ENCODE measurements around the gene LAMP2. TPM values are rescaled to one million over a fixed set of nuclear protein-coding genes. Genes with fewer than 3 reads are reported as not detected.

The LAMP2 gene
- total and polyA plus RNA-seq, 2 experiments from 2014 or later = 175 to 275 TPM

DNA sequence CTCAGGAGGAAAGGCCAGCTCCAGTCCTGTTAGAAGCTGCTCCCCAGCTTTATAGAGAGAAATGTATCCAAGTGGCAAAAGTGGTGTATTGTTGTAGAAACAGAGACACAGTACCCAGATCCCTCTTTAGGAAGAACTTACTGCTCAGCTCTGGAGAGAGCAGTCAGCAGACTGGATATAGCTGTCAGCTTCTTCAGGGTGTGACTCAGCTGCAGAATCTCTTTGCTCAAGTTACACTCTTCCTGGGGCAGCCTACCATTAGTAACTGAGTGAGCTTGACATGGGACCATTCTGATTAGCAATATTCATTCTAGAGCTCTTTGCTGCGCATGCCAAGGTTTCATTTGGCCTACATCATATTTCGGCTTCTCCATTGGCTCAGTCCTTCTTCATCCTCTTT, 66.7 kb downstream of the LAMP2 start:
- H3K4me1 ChIP-seq (ENCODE audit: insufficient read depth) = no peaks in the 10 kb centered on the region
- in situ Hi-C loops (cut with MboI) = no loop called here
- no peak overlapping the region for H3K4me2 ChIP-seq (ENCODE audit: unreplicated experiment)
- H3F3A ChIP-seq (ENCODE audit: insufficient read depth) = no peaks in the 10 kb centered on the region
- TF ChIP-seq EZH2 (IDR thresholded peaks at IDR 0.05; ENCODE audit: insufficient read depth, poor library complexity, severe bottlenecking) = no peak
- no peak for TF ChIP-seq EZH2phosphoT487 (IDR thresholded peaks at IDR 0.05; ENCODE audit: insufficient read depth, low read depth)
- WGBS, 2 experiments (ENCODE audit: low coverage in 1 of 2, low lambda C conversion rate in 2 of 2, missing lambda C conversion rate in 2 of 2) = 71 to 93% methylated on average over 2 of the region's 2 CpGs
- H3K27ac ChIP-seq = no peak overlapping the region
- no peaks in the 10 kb centered on the region for H3K27me3 ChIP-seq (replicated peaks; ENCODE audit: insufficient read depth)
- DNase-seq = no peak
- H3K9me2 ChIP-seq (ENCODE audit: insufficient read depth) = no peaks in the 10 kb centered on the region
- no peaks in the 10 kb centered on the region for H3K9me3 ChIP-seq (ENCODE audit: low read depth)
- H3K36me3 ChIP-seq (ENCODE audit: low read depth) = no peaks in the 10 kb centered on the region
- H3K9ac ChIP-seq = no peak overlapping the region
- no peaks in the 10 kb centered on the region for H4K20me1 ChIP-seq (ENCODE audit: insufficient read depth)
- no peak overlapping the region for H3K4me3 ChIP-seq
- H2AFZ ChIP-seq = no peak overlapping the region
- no peaks in the 10 kb centered on the region for H3K79me2 ChIP-seq (ENCODE audit: insufficient read depth)

DNA sequence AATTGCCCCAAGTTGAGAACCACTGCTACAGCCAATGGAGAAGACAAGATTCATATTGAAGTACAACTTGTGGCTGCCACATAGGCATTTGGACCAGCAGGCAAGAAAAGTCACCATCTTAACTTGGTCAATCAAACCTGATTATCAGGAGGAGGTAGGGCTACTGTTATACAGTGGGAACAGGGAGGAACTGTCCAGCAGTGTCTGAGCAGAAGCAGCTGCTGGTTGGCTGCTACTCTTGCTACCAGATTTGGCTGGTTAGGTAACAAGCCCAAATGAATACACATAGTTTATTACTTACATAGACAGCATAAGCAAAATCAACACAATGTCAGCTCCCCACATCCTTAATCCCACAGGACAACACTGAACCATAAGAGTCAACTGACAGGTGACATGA, 67.8 kb downstream of the LAMP2 start:
- Histone ChIP-seq H3K9me2 (ENCODE audit: insufficient read depth) (no peaks in the 10 kb centered on the region), H3K36me3 (ENCODE audit: low read depth) (no peaks in the 10 kb centered on the region), H3K27ac (no peak overlapping the region), H3K27me3 (replicated peaks; ENCODE audit: insufficient read depth) (no peaks in the 10 kb centered on the region), H3K9ac (no peak overlapping the region), H2AFZ (no peak overlapping the region), H3K4me1 (ENCODE audit: insufficient read depth) (no peaks in the 10 kb centered on the region), H4K20me1 (ENCODE audit: insufficient read depth) (no peaks in the 10 kb centered on the region), H3K4me2 (ENCODE audit: unreplicated experiment) (no peak overlapping the region), H3F3A (ENCODE audit: insufficient read depth) (no peaks in the 10 kb centered on the region), H3K79me2 (ENCODE audit: insufficient read depth) (no peaks in the 10 kb centered on the region), H3K4me3 (no peak overlapping the region), H3K9me3 (ENCODE audit: low read depth) (no peaks in the 10 kb centered on the region)
- in situ Hi-C loops (cut with MboI) = no loop called here
- no peak for DNase-seq
- no peak for TF ChIP-seq EZH2phosphoT487 (IDR thresholded peaks at IDR 0.05; ENCODE audit: insufficient read depth, low read depth)

- peak; percentile 15 for DNase-seq
- WGBS, 2 experiments (ENCODE audit: low coverage in 1 of 2, low lambda C conversion rate in 2 of 2, missing lambda C conversion rate in 2 of 2) = 0% methylated on average over 3 of the region's 3 CpGs
- in situ Hi-C loops (cut with MboI) = no loop called here
- Histone ChIP-seq H3K27ac (no peak overlapping the region), H4K20me1 (ENCODE audit: insufficient read depth) (no peaks in the 10 kb centered on the region), H2AFZ (no peak overlapping the region), H3K4me2 (ENCODE audit: unreplicated experiment) (no peak overlapping the region), H3K27me3 (replicated peaks; ENCODE audit: insufficient read depth) (no peaks in the 10 kb centered on the region), H3K79me2 (ENCODE audit: insufficient read depth) (no peaks in the 10 kb centered on the region), H3K4me3 (no peak overlapping the region), H3K9me2 (ENCODE audit: insufficient read depth) (no peaks in the 10 kb centered on the region), H3K36me3 (ENCODE audit: low read depth) (no peaks in the 10 kb centered on the region), H3F3A (ENCODE audit: insufficient read depth) (no peaks in the 10 kb centered on the region), H3K9ac (no peak overlapping the region), H3K9me3 (ENCODE audit: low read depth) (no peaks in the 10 kb centered on the region), H3K4me1 (ENCODE audit: insufficient read depth) (no peaks in the 10 kb centered on the region)
- no peak for TF ChIP-seq EZH2phosphoT487 (IDR thresholded peaks at IDR 0.05; ENCODE audit: insufficient read depth, low read depth)
Measured at GRCh38 chrX:120380699-120381098, 88.4 kb downstream of the LAMP2 start.

DNA sequence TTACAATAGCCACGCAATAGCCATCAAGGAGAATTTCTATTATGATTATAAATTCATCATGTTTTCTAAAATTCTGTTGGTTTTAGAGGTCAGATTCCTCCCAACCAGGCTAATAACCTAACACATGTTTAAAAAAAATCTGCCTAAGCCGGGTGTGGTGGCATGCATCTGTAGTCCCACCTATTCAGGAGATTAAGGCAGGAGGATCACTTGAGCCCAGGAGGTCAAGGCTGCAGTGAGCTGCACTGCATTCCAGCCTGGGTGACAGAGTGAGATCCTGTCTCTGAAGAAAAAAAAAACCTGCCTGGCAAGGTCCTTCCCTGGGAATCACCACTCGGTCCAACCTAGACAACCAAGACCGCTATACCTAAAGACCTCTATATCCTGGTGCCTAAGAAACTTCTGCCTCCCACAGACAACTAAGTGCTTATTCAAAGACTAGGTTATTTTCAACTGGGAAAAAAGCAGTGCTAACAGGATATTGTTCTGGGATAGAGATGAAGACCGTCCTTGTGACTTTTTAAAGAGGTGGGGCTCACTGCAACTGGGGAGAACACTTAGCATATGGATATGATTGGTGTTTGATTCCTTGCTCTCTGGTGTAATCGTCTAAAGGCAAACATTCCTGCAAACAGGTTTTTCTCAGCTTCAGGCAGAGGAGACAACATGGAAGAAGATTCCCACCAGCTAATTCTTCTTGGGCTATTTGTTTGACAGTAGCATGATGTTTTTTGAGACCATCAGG, 89.0 kb downstream of the LAMP2 start:
- Histone ChIP-seq H3K79me2 (ENCODE audit: insufficient read depth) (no peaks in the 10 kb centered on the region), H3K27ac (no peak overlapping the region), H3K9me2 (ENCODE audit: insufficient read depth) (no peaks in the 10 kb centered on the region), H3K4me1 (ENCODE audit: insufficient read depth) (no peaks in the 10 kb centered on the region), H3K27me3 (replicated peaks; ENCODE audit: insufficient read depth) (no peaks in the 10 kb centered on the region), H3K9me3 (ENCODE audit: low read depth) (no peaks in the 10 kb centered on the region), H3F3A (ENCODE audit: insufficient read depth) (no peaks in the 10 kb centered on the region), H3K4me3 (no peak overlapping the region), H3K9ac (no peak overlapping the region), H3K4me2 (ENCODE audit: unreplicated experiment) (no peak overlapping the region), H2AFZ (no peak overlapping the region), H3K36me3 (ENCODE audit: low read depth) (no peaks in the 10 kb centered on the region), H4K20me1 (ENCODE audit: insufficient read depth) (no peaks in the 10 kb centered on the region)
- 26 to 30% methylated on average over 5 to 6 of the region's 6 CpGs for WGBS, 2 experiments (ENCODE audit: low coverage in 1 of 2, low lambda C conversion rate in 2 of 2, missing lambda C conversion rate in 2 of 2)
- in situ Hi-C loops (cut with MboI) = no loop called here
- TF ChIP-seq EZH2 (IDR thresholded peaks at IDR 0.05; ENCODE audit: insufficient read depth, poor library complexity, severe bottlenecking) (no peak), EZH2phosphoT487 (IDR thresholded peaks at IDR 0.05; ENCODE audit: insufficient read depth, low read depth) (no peak)
- DNase-seq = no peak

DNA sequence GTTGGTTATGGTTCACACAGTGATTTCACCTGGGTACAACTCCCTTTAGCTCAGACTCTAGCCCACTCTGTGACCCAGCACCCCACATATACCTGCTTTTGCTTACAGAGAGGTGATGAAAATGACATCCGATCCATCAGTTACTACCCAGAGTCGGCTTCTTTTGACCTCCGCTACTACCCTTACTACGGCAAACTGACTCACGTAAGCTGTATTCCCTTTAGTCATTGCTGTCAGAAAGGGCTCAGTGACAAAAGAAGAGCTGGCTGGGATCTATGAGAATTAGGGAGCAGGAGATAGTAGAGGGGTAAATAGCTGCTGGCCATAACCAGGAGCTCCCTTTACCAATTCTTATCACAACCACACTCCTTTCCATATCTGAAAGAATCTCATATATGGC, 90.5 kb downstream of the LAMP2 start:
- no peak for TF ChIP-seq EZH2 (IDR thresholded peaks at IDR 0.05; ENCODE audit: insufficient read depth, poor library complexity, severe bottlenecking)
- TF ChIP-seq EZH2phosphoT487 (IDR thresholded peaks at IDR 0.05; ENCODE audit: insufficient read depth, low read depth) = no peak
- Histone ChIP-seq H3K4me3 (no peak overlapping the region), H3K36me3 (ENCODE audit: low read depth) (no peaks in the 10 kb centered on the region), H2AFZ (no peak overlapping the region), H3K4me2 (ENCODE audit: unreplicated experiment) (no peak overlapping the region), H4K20me1 (ENCODE audit: insufficient read depth) (no peaks in the 10 kb centered on the region), H3K27me3 (replicated peaks; ENCODE audit: insufficient read depth) (no peaks in the 10 kb centered on the region), H3K9me2 (ENCODE audit: insufficient read depth) (no peaks in the 10 kb centered on the region), H3K9me3 (ENCODE audit: low read depth) (no peaks in the 10 kb centered on the region), H3K27ac (no peak overlapping the region), H3F3A (ENCODE audit: insufficient read depth) (no peaks in the 10 kb centered on the region), H3K9ac (no peak overlapping the region), H3K79me2 (ENCODE audit: insufficient read depth) (no peaks in the 10 kb centered on the region), H3K4me1 (ENCODE audit: insufficient read depth) (no peaks in the 10 kb centered on the region)
- DNase-seq = no peak
- 92 to 96% methylated on average over 5 of the region's 5 CpGs for WGBS, 2 experiments (ENCODE audit: low coverage in 1 of 2, low lambda C conversion rate in 2 of 2, missing lambda C conversion rate in 2 of 2)
- in situ Hi-C loops (cut with MboI) = no loop called here

Small RNAs within 50 kb of the gene (small RNA-seq; reads per million reads assigned to genes)
- not detected for gene RNU7-37P (ENCODE audit: low read depth, low replicate concordance)

Other genes starting within 250 kb of the LAMP2 start
- gene ZBTB33, start 218.5 kb downstream of the LAMP2 start, total RNA-seq (2014; rRNA removed; shearing (Covaris generic)) = 11.5 and 11.6 TPM in 2 replicates
- gene ZBTB33, start 218.5 kb downstream of the LAMP2 start, polyA plus RNA-seq (2016; fragmentation: Nextera tagmentation; extraction: Ambion mirVana) = 8.3 and 8.5 TPM in 2 replicates
- not detected in 2 replicates for gene TMEM255A, start 157.8 kb downstream of the LAMP2 start, total RNA-seq (2014; rRNA removed; shearing (Covaris generic))
- gene TMEM255A, start 157.8 kb downstream of the LAMP2 start, polyA plus RNA-seq (2016; fragmentation: Nextera tagmentation; extraction: Ambion mirVana) = not detected in 2 replicates
- gene ATP1B4, start 107.2 kb downstream of the LAMP2 start, total RNA-seq (2014; rRNA removed; shearing (Covaris generic)) = not detected in 2 replicates
- not detected in 2 replicates for gene ATP1B4, start 107.2 kb downstream of the LAMP2 start, polyA plus RNA-seq (2016; fragmentation: Nextera tagmentation; extraction: Ambion mirVana)
- 158 and 169 TPM in 2 replicates for gene CUL4B, start 91.7 kb upstream of the LAMP2 start, total RNA-seq (2014; rRNA removed; shearing (Covaris generic))
- gene CUL4B, start 91.7 kb upstream of the LAMP2 start, polyA plus RNA-seq (2016; fragmentation: Nextera tagmentation; extraction: Ambion mirVana) = 153 and 158 TPM in 2 replicates
- gene MCTS1, start 134.8 kb upstream of the LAMP2 start, total RNA-seq (2014; rRNA removed; shearing (Covaris generic)) = 41.2 and 54.9 TPM in 2 replicates
- gene MCTS1, start 134.8 kb upstream of the LAMP2 start, polyA plus RNA-seq (2016; fragmentation: Nextera tagmentation; extraction: Ambion mirVana) = 106 and 113 TPM in 2 replicates
- gene C1GALT1C1, start 160.8 kb upstream of the LAMP2 start, total RNA-seq (2014; rRNA removed; shearing (Covaris generic)) = 58.3 and 69.2 TPM in 2 replicates
- 78.6 and 80.5 TPM in 2 replicates for gene C1GALT1C1, start 160.8 kb upstream of the LAMP2 start, polyA plus RNA-seq (2016; fragmentation: Nextera tagmentation; extraction: Ambion mirVana)